ENCODE data around the gene STARD3. TPM values are rescaled to one million over a fixed set of nuclear protein-coding genes. Genes with fewer than 3 reads are reported as not detected.
A peak's percentile ranks its signal among the peaks of the same experiment; 100 is the strongest.

Gene STARD3
- polyA plus RNA-seq, 1 donor from 2014 or later: 35.7 TPM

DNA sequence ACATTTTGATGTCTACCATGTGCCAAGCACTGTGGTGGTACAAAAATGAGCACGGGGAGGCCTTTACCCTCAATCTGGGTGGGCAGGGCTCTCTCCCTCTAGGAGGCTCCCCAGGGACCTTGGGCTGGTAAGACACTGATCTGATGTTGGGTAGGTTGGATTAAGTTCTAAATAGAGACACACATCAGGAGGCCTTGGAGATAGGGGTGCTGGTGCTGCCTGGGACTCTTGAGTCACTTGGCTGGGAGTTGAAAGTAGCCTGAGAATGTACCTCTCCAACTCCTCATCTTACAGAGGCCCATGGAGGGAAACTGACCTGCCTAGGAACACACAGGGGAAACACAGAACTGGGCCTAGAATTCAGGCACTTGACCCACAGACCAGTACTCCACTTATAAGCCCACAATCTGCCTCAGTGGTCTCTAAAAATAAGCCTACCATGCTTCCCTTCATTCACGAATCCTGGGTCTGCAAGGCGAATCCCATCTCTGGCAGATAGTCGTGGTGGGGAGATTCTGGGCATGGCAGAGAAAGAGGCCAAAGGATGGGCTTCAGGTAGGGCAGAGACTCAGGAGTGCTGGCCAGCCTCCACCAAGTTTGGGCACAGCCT is 27.4 kb upstream of the STARD3 start:
- H3K4me1 Mint-ChIP-seq: peaks cover 2 to 6% (median 2%) of the 10 kb centered on the region in 3 donors

DNA sequence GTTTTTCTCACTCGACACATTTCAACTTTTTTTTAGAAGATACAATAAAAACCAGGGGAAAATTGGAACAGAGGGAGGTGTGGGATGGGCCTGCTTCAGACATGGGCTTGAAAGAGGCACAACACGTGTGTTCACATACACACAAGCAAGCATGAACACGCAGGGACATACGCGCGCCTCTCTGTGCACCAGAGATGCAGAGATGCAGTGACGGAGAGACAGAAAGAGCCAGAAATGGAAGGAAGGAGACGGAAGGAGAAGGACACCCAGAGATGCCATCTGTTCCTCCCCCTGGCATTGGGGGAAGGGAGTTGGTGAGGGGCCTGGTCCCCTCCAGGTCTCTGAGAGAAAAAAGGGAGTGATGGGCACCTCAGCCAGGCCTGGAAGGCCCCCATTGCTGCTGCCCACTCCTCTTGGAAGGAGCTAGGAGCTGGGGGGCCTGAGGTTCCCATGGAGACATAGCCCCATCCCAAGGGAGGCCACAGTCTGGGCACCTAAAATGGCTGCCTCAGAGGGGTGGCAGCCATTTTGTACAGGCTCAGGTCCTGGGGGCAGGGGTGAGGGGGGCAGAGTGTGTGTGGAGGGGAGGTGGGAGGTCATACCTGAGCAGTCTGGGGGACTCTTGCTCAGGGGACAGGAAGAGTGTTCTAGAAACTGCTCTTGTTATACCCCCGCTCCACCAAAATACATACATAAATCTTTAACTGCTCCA is 25.4 kb upstream of the STARD3 start:
- no peak overlapping the region for H3K4me3 Mint-ChIP-seq
- H3K36me3 Mint-ChIP-seq: no peaks in the 10 kb centered on the region
- H3K27me3 Mint-ChIP-seq: peaks cover 33% of the 10 kb centered on the region
- peak overlapping the region in 1 of 3 donors; percentile 93 for H3K27ac Mint-ChIP-seq
- peaks cover 0 to 4% (median 3%) of the 10 kb centered on the region in 3 donors for H3K4me1 Mint-ChIP-seq
- no peaks in the 10 kb centered on the region for H3K9me3 Mint-ChIP-seq

More for the DNA sequence above, 27.4 kb upstream of the STARD3 start:
- Mint-ChIP-seq H3K36me3 (no peaks in the 10 kb centered on the region), H3K27me3 (peaks cover 39% of the 10 kb centered on the region), H3K27ac (peak overlapping the region in 2 of 3 donors; percentile 39 to 54), H3K9me3 (no peaks in the 10 kb centered on the region), H3K4me3 (peak overlapping the region in 1 of 4 donors; percentile 23)

GRCh38 chr17:39612291-39612894 is 24.6 kb upstream of the STARD3 start:
- Mint-ChIP-seq H3K36me3 (no peaks in the 10 kb centered on the region), H3K4me3 (no peak overlapping the region), H3K9me3 (no peaks in the 10 kb centered on the region), H3K4me1 (peaks cover 0 to 4% (median 3%) of the 10 kb centered on the region in 3 donors), H3K27me3 (peaks cover 32% of the 10 kb centered on the region), H3K27ac (no peak overlapping the region)

DNA sequence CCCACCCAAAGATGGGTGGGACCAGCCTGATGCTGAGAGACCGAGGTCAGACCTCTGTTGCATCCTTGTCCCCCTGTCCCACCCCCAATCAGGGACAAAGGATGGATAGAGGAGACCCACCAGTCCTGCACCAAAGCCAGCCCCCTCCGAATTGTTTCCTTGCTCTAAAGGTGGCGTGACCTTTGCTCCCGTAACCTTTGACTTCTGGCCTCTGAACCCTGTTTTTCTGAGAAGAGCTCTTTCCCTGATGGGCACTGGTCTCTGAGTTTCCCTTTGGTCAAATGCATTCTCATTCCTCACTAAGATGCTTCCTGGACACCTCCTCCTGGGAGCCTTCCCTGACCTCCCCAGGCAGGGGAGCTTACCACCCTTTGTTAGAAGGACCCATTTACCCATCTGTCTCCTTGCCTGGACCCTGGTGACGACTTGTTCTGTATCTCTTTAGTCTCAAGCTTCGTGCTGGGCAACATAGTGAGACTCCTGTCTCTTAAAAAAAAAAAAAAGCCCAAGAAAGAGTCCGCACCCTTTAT is 23.9 kb upstream of the STARD3 start:
- peaks cover 0 to 4% (median 3%) of the 10 kb centered on the region in 3 donors for H3K4me1 Mint-ChIP-seq
- H3K9me3 Mint-ChIP-seq: no peaks in the 10 kb centered on the region
- no peaks in the 10 kb centered on the region for H3K36me3 Mint-ChIP-seq
- H3K27me3 Mint-ChIP-seq: peaks cover 28% of the 10 kb centered on the region
- H3K27ac Mint-ChIP-seq: peak overlapping the region in 1 of 3 donors; percentile 74
- no peak overlapping the region for H3K4me3 Mint-ChIP-seq

GRCh38 chr17:39614545-39615157 is 22.3 kb upstream of the STARD3 start:
- peaks cover 0 to 7% (median 3%) of the 10 kb centered on the region in 3 donors for H3K4me1 Mint-ChIP-seq
- peaks cover 16% of the 10 kb centered on the region for H3K27me3 Mint-ChIP-seq
- H3K9me3 Mint-ChIP-seq: no peaks in the 10 kb centered on the region
- H3K36me3 Mint-ChIP-seq: no peaks in the 10 kb centered on the region
- no peak overlapping the region for H3K27ac Mint-ChIP-seq
- H3K4me3 Mint-ChIP-seq: peak overlapping the region in 1 of 4 donors; percentile 54

- H3K9me3 Mint-ChIP-seq: no peaks in the 10 kb centered on the region
- H3K4me1 Mint-ChIP-seq: peaks cover 0 to 7% (median 3%) of the 10 kb centered on the region in 3 donors
- no peak overlapping the region for H3K4me3 Mint-ChIP-seq
- H3K27ac Mint-ChIP-seq: no peak overlapping the region
- no peaks in the 10 kb centered on the region for H3K36me3 Mint-ChIP-seq
- H3K27me3 Mint-ChIP-seq: peaks cover 16% of the 10 kb centered on the region
Observed at GRCh38 chr17:39615434-39615833, 21.5 kb upstream of the STARD3 start.

- H3K4me3 Mint-ChIP-seq: peak overlapping the region in 3 of 4 donors; percentile 79 to 86 (median 86)
- no peaks in the 10 kb centered on the region for H3K36me3 Mint-ChIP-seq
- no peaks in the 10 kb centered on the region for H3K9me3 Mint-ChIP-seq
- H3K4me1 Mint-ChIP-seq: peaks cover 2 to 11% (median 7%) of the 10 kb centered on the region in 3 donors
- peaks cover 12% of the 10 kb centered on the region for H3K27me3 Mint-ChIP-seq
- peak overlapping the region in 1 of 3 donors; percentile 69 for H3K27ac Mint-ChIP-seq
Observed at GRCh38 chr17:39617100-39617445, 19.9 kb upstream of the STARD3 start.

DNA sequence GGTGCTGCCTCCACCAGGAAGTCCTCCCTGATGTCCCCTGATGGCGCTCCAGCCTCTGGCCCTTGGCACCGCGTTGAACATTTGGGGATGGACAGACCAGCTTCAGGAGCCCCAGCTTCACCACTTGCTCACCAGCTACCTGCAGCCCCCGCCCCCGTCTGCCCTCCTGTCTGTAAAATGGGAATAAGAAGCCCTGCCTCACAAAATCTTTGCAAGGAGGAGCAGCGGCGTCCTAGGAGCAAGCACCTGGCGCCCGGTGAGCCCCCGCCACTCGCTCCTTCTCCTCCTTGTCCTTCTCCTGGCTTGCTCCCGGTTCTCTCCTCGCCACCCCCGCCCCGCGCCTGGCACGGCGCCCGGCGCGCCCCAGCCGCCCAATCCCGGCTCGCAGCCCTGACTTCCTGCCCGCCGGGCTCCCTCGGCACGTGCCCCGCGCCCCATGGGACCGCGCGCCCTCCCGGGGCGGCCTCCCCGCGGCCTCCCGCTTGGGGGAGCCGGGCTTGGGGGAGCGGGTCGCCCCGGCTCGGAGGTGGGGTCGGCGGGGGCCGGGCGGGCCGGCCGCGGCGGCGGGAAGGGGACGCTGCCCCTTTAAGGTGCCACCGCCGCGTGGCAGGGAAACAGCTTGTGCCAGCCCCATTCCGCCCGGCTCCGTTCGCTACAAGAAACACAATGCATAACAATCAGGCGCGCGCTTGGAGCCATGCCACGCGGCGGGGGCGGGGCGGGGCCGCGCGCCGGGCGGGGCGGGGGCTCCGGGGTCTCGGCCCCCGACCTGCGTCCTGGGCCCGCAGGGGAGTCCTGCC is 19.3 kb upstream of the STARD3 start:
- peak overlapping the region; percentile 83 to 92 (median 89) for H3K4me3 Mint-ChIP-seq
- H3K9me3 Mint-ChIP-seq: no peaks in the 10 kb centered on the region
- H3K4me1 Mint-ChIP-seq: peaks cover 7 to 16% (median 13%) of the 10 kb centered on the region in 3 donors
- peaks cover 12% of the 10 kb centered on the region for H3K27me3 Mint-ChIP-seq
- H3K36me3 Mint-ChIP-seq: no peaks in the 10 kb centered on the region
- H3K27ac Mint-ChIP-seq: peak overlapping the region in 2 of 3 donors; percentile 56 to 95

DNA sequence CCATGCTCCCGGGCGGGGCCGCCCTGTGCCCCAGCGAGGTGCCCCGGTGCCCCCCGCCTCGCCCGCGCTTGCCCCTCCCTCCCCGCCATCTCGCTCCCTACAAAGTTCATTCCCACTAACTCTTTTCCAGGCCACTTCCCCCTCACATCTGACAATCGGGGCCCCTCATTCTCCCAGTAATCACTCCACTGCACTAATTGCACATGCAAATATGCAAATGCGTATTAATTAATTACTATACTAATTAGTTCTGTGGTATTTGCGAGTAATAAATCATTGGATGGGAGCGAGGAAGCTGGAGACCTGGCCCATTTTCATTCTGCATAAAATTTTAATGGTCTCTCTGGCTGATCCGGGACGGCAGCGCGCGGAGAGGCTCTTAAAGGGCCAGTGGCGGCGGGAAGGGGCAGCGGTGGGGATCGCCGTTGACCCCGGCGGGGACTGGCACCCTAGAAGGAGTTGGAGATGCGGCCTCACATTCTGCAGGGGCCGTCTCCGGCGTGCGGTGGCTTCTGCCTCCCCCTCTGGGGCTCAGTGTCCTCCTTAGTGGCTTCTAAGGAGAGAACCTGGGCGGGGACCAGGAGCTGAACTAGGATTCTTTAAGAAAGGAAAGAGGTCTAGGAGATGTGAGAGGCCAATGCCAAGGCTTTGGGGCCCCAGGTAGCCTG is 18.6 kb upstream of the STARD3 start:
- H3K36me3 Mint-ChIP-seq: no peaks in the 10 kb centered on the region
- peaks cover 12 to 19% (median 16%) of the 10 kb centered on the region in 3 donors for H3K4me1 Mint-ChIP-seq
- H3K4me3 Mint-ChIP-seq: peak overlapping the region; percentile 77 to 92 (median 88)
- peaks cover 7% of the 10 kb centered on the region for H3K27me3 Mint-ChIP-seq
- H3K9me3 Mint-ChIP-seq: no peaks in the 10 kb centered on the region
- H3K27ac Mint-ChIP-seq: peak overlapping the region in 2 of 3 donors; percentile 56 to 95

GRCh38 chr17:39618956-39619785 is 17.8 kb upstream of the STARD3 start:
- no peak overlapping the region for H3K27ac Mint-ChIP-seq
- H3K27me3 Mint-ChIP-seq: peaks cover 7% of the 10 kb centered on the region
- H3K9me3 Mint-ChIP-seq: no peaks in the 10 kb centered on the region
- peak overlapping the region; percentile 37 to 85 (median 71) for H3K4me3 Mint-ChIP-seq
- H3K4me1 Mint-ChIP-seq: peaks cover 15 to 20% (median 18%) of the 10 kb centered on the region in 3 donors
- no peaks in the 10 kb centered on the region for H3K36me3 Mint-ChIP-seq

DNA sequence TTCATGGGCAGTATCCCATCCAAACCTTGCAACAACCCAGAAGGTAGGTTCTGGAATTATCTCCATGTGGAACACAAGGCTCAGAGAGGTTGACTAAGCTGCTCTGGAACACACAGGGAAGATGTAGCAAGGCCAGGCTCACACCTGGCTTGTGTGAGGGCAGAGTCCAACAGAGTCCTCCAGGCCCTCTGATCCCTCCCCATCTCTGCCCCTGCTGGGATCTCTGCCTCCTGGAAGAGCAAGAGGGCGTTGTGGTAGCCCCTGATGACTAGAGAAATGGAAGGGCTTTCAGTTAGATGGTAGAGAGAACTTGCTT is 17.2 kb upstream of the STARD3 start:
- Mint-ChIP-seq H3K4me3 (peak overlapping the region in 2 of 4 donors; percentile 30 to 85), H3K4me1 (peaks cover 15 to 20% (median 15%) of the 10 kb centered on the region in 3 donors), H3K36me3 (no peaks in the 10 kb centered on the region), H3K27me3 (peaks cover 7% of the 10 kb centered on the region), H3K27ac (no peak overlapping the region), H3K9me3 (no peaks in the 10 kb centered on the region)

- H3K27me3 Mint-ChIP-seq: peaks cover 13% of the 10 kb centered on the region
- H3K36me3 Mint-ChIP-seq: no peaks in the 10 kb centered on the region
- H3K4me3 Mint-ChIP-seq: peak overlapping the region; percentile 62 to 90 (median 78)
- H3K4me1 Mint-ChIP-seq: peaks cover 15 to 16% (median 15%) of the 10 kb centered on the region in 3 donors
- no peaks in the 10 kb centered on the region for H3K9me3 Mint-ChIP-seq
- H3K27ac Mint-ChIP-seq: peak overlapping the region in 2 of 3 donors; percentile 46 to 69
Observed at GRCh38 chr17:39621523-39622379, 15.2 kb upstream of the STARD3 start.
